GM12878 (cell line): ENCODE data around the gene PSMF1. TPM values are rescaled to one million over a fixed set of nuclear protein-coding genes. Genes with fewer than 3 reads are reported as not detected.

ENCODE experiments used
- ATAC-seq: fragments of 200-7000 bp; cut with Tn5 transposase; 3 replicates; pipeline ENCODE4 v1.9.1; 2020; ENCODE audit warnings: mild to moderate bottlenecking, moderate library complexity
- BruUV-seq: library from RNA; stranded (reverse); fragments of 400-500 nt; replicated peaks from 2 replicates; lab custom pipeline; 2021; lab: Mats Ljungman, UMichigan
- CTCF ChIA-PET: fragments of 300-600 bp; sonication (Branson Sonifier 250); formaldehyde crosslinking; extraction: SDS; loops from one replicate; lab custom pipeline; 2021; ENCODE audit warnings: inconsistent platforms; lab: Yijun Ruan, JAX
- POLR2A ChIA-PET: fragments of 350-600 bp; formaldehyde crosslinking; extraction: SDS; loops from one replicate; lab custom pipeline; 2021; ENCODE audit warnings: inconsistent platforms; lab: Charles Lee
- RAD21 ChIA-PET: fragments of 300-600 bp; sonication (Branson Sonifier 250); formaldehyde crosslinking; loops from one replicate; lab custom pipeline; 2023; ENCODE audit warnings: antibody characterized with exemption; ENCODE audit not compliant: unreplicated experiment; lab: Charles Lee
- SMC1A ChIA-PET: fragments of 300-600 bp; sonication (Branson Sonifier 250); formaldehyde crosslinking; loops from one replicate; lab custom pipeline; 2023; ENCODE audit not compliant: unreplicated experiment, uncharacterized antibody; lab: Charles Lee
- DNase-seq: peaks from one replicate; pipeline ENCODE4 v3.0.0-alpha.2; 2011; ENCODE audit warnings: low read depth, low spot score
- FAIRE-seq: peaks from 3 replicates; lab custom pipeline; 2011; peaks lifted over from hg19 to GRCh38; lab: Jason Lieb, UNC
- H2AFZ ChIP-seq: 2 replicates; pipeline ENCODE4 v1.6.0; 2011; ENCODE audit warnings: low read depth, low read length, control low read depth; ENCODE audit not compliant: control insufficient read depth
- H3K27ac ChIP-seq: 2 replicates; pipeline ENCODE4 v1.5.1; 2011; ENCODE audit warnings: control low read depth; ENCODE audit not compliant: control insufficient read depth, insufficient read depth
- H3K27me3 ChIP-seq, 2 experiments: replicated peaks in 1 of 2; 2 replicates each; pipeline versions ENCODE4 v1.6.0 to v1.6.1; 2011; ENCODE audit warnings: low read length in 1 of 2; ENCODE audit not compliant: control insufficient read depth in 2 of 2, insufficient read depth in 2 of 2
- H3K36me3 ChIP-seq, 2 experiments: 2 replicates each; pipeline ENCODE4 v1.5.1; 2011; ENCODE audit warnings: low read length in 1 of 2; ENCODE audit not compliant: control insufficient read depth in 2 of 2, insufficient read depth in 2 of 2
- H3K4me1 ChIP-seq: 2 replicates; pipeline ENCODE4 v1.6.1; 2011; ENCODE audit warnings: mild to moderate bottlenecking, low read length, moderate library complexity, mixed read lengths; ENCODE audit not compliant: control insufficient read depth, insufficient read depth
- H3K4me2 ChIP-seq: 2 replicates; pipeline ENCODE4 v1.6.0; 2011; ENCODE audit warnings: control low read depth; ENCODE audit not compliant: control insufficient read depth, insufficient read depth
- H3K4me3 ChIP-seq: fragments of 200-600 bp; sonication (generic); 2 replicates; pipeline ENCODE4 v1.5.1; 2016
- H3K79me2 ChIP-seq: 2 replicates; pipeline ENCODE4 v1.6.0; 2011; ENCODE audit warnings: low read length; ENCODE audit not compliant: control insufficient read depth, insufficient read depth
- H3K9ac ChIP-seq: 2 replicates; pipeline ENCODE4 v1.8.0; 2011; ENCODE audit warnings: low read length, control low read depth, mixed read lengths; ENCODE audit not compliant: control insufficient read depth, insufficient read depth
- H3K9me3 ChIP-seq: replicated peaks from 3 replicates; pipeline ENCODE4 v1.5.1; 2011; ENCODE audit warnings: mild to moderate bottlenecking, low read length; ENCODE audit not compliant: control insufficient read depth, insufficient read depth
- H4K20me1 ChIP-seq: 2 replicates; pipeline ENCODE4 v1.6.0; 2011; ENCODE audit not compliant: control insufficient read depth, insufficient read depth
- NFIC ChIP-seq: IDR thresholded peaks from 2 replicates; pipeline ENCODE4 v1.6.1; 2012; ENCODE audit warnings: low read depth, mild to moderate bottlenecking, inconsistent platforms, low read length, moderate library complexity
- NFYB ChIP-seq: IDR thresholded peaks from 2 replicates; pipeline ENCODE4 v1.6.1; 2011; ENCODE audit warnings: low read depth, mild to moderate bottlenecking, low read length, improper control_type of control experiment, moderate library complexity; ENCODE audit not compliant: insufficient read depth
- WGBS: methylation state at CpG from one replicate; pipeline ENCODE4 v1.1.6; 2016; ENCODE audit warnings: low lambda C conversion rate; ENCODE audit not compliant: insufficient replicate concordance, insufficient coverage; ENCODE audit errors: missing lambda C conversion rate; 5-methylcytosine and 5-hydroxymethylcytosine counted together
- in situ Hi-C: fragments of 300-500 bp; cut with MboI; formaldehyde crosslinking; loops from 9 replicates; pipeline ENCODE4 v1.14.3; 2018; ENCODE audit warnings: mixed read lengths
- intact Hi-C: fragments of 100-400 bp; cut with micrococcal nuclease; formaldehyde crosslinking; loops from one replicate; pipeline ENCODE4 v1.14.2; 2022; ENCODE audit not compliant: unreplicated experiment
- polyA plus RNA-seq, 11 experiments: library from polyadenylated mRNA; depleted of rRNA in 4 of 11; unstranded in 6 of 11; stranded (reverse) in 5 of 11; fragments of >200 nt; fragmentation: Nextera tagmentation in 4 of 11; fragmentation: Illumina TruSeq in 1 of 11; extraction: Ambion mirVana in 4 of 11; extraction: Trizol in 1 of 11; gene quantifications; 1 replicate in 1 of 11; 2 replicates in 10 of 11; pipeline versions ENCODE4 v1.2.1 to v1.2.3, GENCODE V29; 2011 to 2016; ENCODE audit warnings: inconsistent platforms in 2 of 11, missing spikeins in 2 of 11, low read depth in 1 of 11
- total RNA-seq, 4 experiments: library from RNA; depleted of rRNA in 3 of 4; stranded (reverse); fragments of >200 nt in 3 of 4; fragmentation: Illumina TruSeq in 1 of 4; extraction: Trizol in 1 of 4; gene quantifications; 2 replicates each; pipeline versions ENCODE4 v1.2.1 to v1.2.3, GENCODE V29; 2013 to 2021

The PSMF1 gene
- total and polyA plus RNA-seq, 10 of the 15 experiments (the other 5 are each of a cell fraction or from before 2014, with no cell fraction given), result 14.2 to 173 (median 40.6) TPM

GRCh38 chr20:1124421-1124820 lies 6.0 kb downstream of the PSMF1 start:
- ChIA-PET POLR2A (no interaction called here), CTCF (interaction anchor here (0.7 to 1.4 kb wide), 2 partner anchors 16 to 18 kb away, joined by 3 to 9 read pairs; no protein-coding TSS in a partner anchor), SMC1A (interaction anchor here (0.6 to 1.5 kb wide), 3 partner anchors 16 to 773 kb away, joined by 3 to 4 read pairs (median 3); no protein-coding TSS in a partner anchor), RAD21 (interaction anchor here (1.2 kb wide), 1 partner anchor 16 kb away, joined by 3 read pairs; no protein-coding TSS in a partner anchor)
- no peaks in the 10 kb centered on the region for H4K20me1 ChIP-seq
- 47% methylated on average over 3 of the region's 3 CpGs for WGBS
- peaks cover 10 to 22% of the 10 kb centered on the region in 2 experiments for H3K36me3 ChIP-seq
- no peaks in the 10 kb centered on the region for H3K27me3 ChIP-seq
- H3K9me3 ChIP-seq, result no peaks in the 10 kb centered on the region
- no peak overlapping the region for H3K4me2 ChIP-seq
- no peak overlapping the region for H3K9ac ChIP-seq
- intact Hi-C loops, result no loop called here
- no peak for DNase-seq
- TF ChIP-seq NFYB, result no peak
- peaks cover 51% of the 10 kb centered on the region for H3K79me2 ChIP-seq
- ATAC-seq, result no peak
- H2AFZ ChIP-seq, result no peak overlapping the region
- FAIRE-seq, result no peak
- in situ Hi-C loops, result no loop called here
- BruUV-seq, result no TSS peak
- H3K27ac ChIP-seq, result no peak overlapping the region
- H3K4me3 ChIP-seq, result no peak overlapping the region
- H3K4me1 ChIP-seq, result peaks cover 18% of the 10 kb centered on the region

- in situ Hi-C loops, result no loop called here
- 89% methylated on average over 7 of the region's 7 CpGs for WGBS
- Histone ChIP-seq H3K79me2 (peaks cover 43% of the 10 kb centered on the region), H2AFZ (no peak overlapping the region), H3K27ac (no peak overlapping the region), H3K4me1 (peaks cover 11% of the 10 kb centered on the region; the same call in 1 of the 2 replicates), H3K36me3 (peaks cover 10 to 26% of the 10 kb centered on the region in 2 experiments), H3K9ac (no peak overlapping the region), H3K9me3 (no peaks in the 10 kb centered on the region), H3K27me3 (no peaks in the 10 kb centered on the region), H3K4me2 (no peak overlapping the region; the same call in 1 of the 2 replicates), H4K20me1 (no peaks in the 10 kb centered on the region), H3K4me3 (no peak overlapping the region)
- DNase-seq (no peak), ATAC-seq (no peak), FAIRE-seq (no peak)
- intact Hi-C loops, result no loop called here
- ChIA-PET SMC1A (interaction anchor here (0.6 to 1.5 kb wide), 3 partner anchors 17 to 772 kb away, joined by 3 to 4 read pairs (median 3); no protein-coding TSS in a partner anchor), CTCF (interaction anchor here (1.4 kb wide), 1 partner anchor 17 kb away, joined by 9 read pairs; no protein-coding TSS in a partner anchor), RAD21 (interaction anchor here (1.2 kb wide), 1 partner anchor 17 kb away, joined by 3 read pairs; no protein-coding TSS in a partner anchor), POLR2A (no interaction called here)
- no peak for TF ChIP-seq NFIC
- no TSS peak for BruUV-seq
These were observed 6.9 kb downstream of the PSMF1 start for GRCh38 chr20:1125277-1125676.
